T-helper 2 cell treated with Interferon-gamma antibody and Interleukin-4, amounts not matched to agents 5 μg/mL and 100 μg/mL, for 36 hours (primary cell): ENCODE results near the gene FOXP1.

Experiments
- DNase-seq: peaks from one replicate; pipeline ENCODE4 v3.0.0; 2021; ENCODE audit warnings: low spot score
- H3K27ac Mint-ChIP-seq: one replicate; pipeline ENCODE4 v1.8.0; 2021; ENCODE audit warnings: mild to moderate bottlenecking, mixed read lengths
- H3K27me3 Mint-ChIP-seq: one replicate; pipeline ENCODE4 v1.8.0; 2021; ENCODE audit warnings: low read depth, mixed read lengths
- H3K36me3 Mint-ChIP-seq: one replicate; pipeline ENCODE4 v1.8.0; 2021; ENCODE audit warnings: low read depth, mixed read lengths
- H3K4me1 Mint-ChIP-seq: one replicate; pipeline ENCODE4 v1.8.0; 2021; ENCODE audit warnings: low read depth, mixed read lengths
- H3K4me3 Mint-ChIP-seq: one replicate; pipeline ENCODE4 v1.8.0; 2022; ENCODE audit warnings: mild to moderate bottlenecking, moderate library complexity, mixed read lengths
- H3K9me3 Mint-ChIP-seq: one replicate; pipeline ENCODE4 v1.8.0; 2021; ENCODE audit warnings: mixed read lengths

Gene FOXP1

GRCh38 chr3:71406972-71407810 lies 176.3 kb downstream of the FOXP1 start:
- peaks cover 15% of the 10 kb centered on the region for H3K4me1 Mint-ChIP-seq
- no peak for DNase-seq
- no peaks in the 10 kb centered on the region for H3K27me3 Mint-ChIP-seq
- no peak overlapping the region for H3K4me3 Mint-ChIP-seq
- H3K36me3 Mint-ChIP-seq, result peaks cover 10% of the 10 kb centered on the region
- no peaks in the 10 kb centered on the region for H3K9me3 Mint-ChIP-seq
- H3K27ac Mint-ChIP-seq, result no peak overlapping the region

GRCh38 chr3:71402911-71403310 lies 180.6 kb downstream of the FOXP1 start:
- H3K9me3 Mint-ChIP-seq, result no peaks in the 10 kb centered on the region
- peaks cover 10% of the 10 kb centered on the region for H3K36me3 Mint-ChIP-seq
- H3K4me3 Mint-ChIP-seq, result no peak overlapping the region
- no peak for DNase-seq
- H3K27ac Mint-ChIP-seq, result no peak overlapping the region
- no peaks in the 10 kb centered on the region for H3K27me3 Mint-ChIP-seq
- peaks cover 29% of the 10 kb centered on the region for H3K4me1 Mint-ChIP-seq

- DNase-seq, result no peak
- no peak overlapping the region for H3K4me3 Mint-ChIP-seq
- peaks cover 8% of the 10 kb centered on the region for H3K36me3 Mint-ChIP-seq
- H3K4me1 Mint-ChIP-seq, result peaks cover 35% of the 10 kb centered on the region
- no peaks in the 10 kb centered on the region for H3K9me3 Mint-ChIP-seq
- no peak overlapping the region for H3K27ac Mint-ChIP-seq
- H3K27me3 Mint-ChIP-seq, result no peaks in the 10 kb centered on the region
Observed at GRCh38 chr3:71402280-71402679, 181.2 kb downstream of the FOXP1 start.

- Mint-ChIP-seq H3K36me3 (peaks cover 8% of the 10 kb centered on the region), H3K27ac (no peak overlapping the region), H3K4me3 (no peak overlapping the region), H3K4me1 (peaks cover 33% of the 10 kb centered on the region), H3K9me3 (no peaks in the 10 kb centered on the region), H3K27me3 (no peaks in the 10 kb centered on the region)
- no peak for DNase-seq
Observed at GRCh38 chr3:71401695-71402231, 181.8 kb downstream of the FOXP1 start.

- no peak for DNase-seq
- H3K4me3 Mint-ChIP-seq, result no peak overlapping the region
- no peaks in the 10 kb centered on the region for H3K9me3 Mint-ChIP-seq
Observed at GRCh38 chr3:71400986-71401451, 182.5 kb downstream of the FOXP1 start.

GRCh38 chr3:71399478-71399877 lies 184.1 kb downstream of the FOXP1 start:
- H3K4me3 Mint-ChIP-seq, result no peak overlapping the region
- peaks cover 2% of the 10 kb centered on the region for H3K27me3 Mint-ChIP-seq
- no peak overlapping the region for H3K27ac Mint-ChIP-seq
- no peaks in the 10 kb centered on the region for H3K9me3 Mint-ChIP-seq
- H3K36me3 Mint-ChIP-seq, result peaks cover 7% of the 10 kb centered on the region
- H3K4me1 Mint-ChIP-seq, result peaks cover 43% of the 10 kb centered on the region
- DNase-seq, result no peak

More at GRCh38 chr3:71400986-71401451, 182.5 kb downstream of the FOXP1 start:
- no peaks in the 10 kb centered on the region for H3K27me3 Mint-ChIP-seq
- H3K36me3 Mint-ChIP-seq, result peaks cover 6% of the 10 kb centered on the region
- peaks cover 35% of the 10 kb centered on the region for H3K4me1 Mint-ChIP-seq
- H3K27ac Mint-ChIP-seq, result no peak overlapping the region

- Mint-ChIP-seq H3K4me1 (peaks cover 48% of the 10 kb centered on the region), H3K36me3 (peaks cover 8% of the 10 kb centered on the region), H3K27me3 (peaks cover 2% of the 10 kb centered on the region), H3K27ac (no peak overlapping the region), H3K9me3 (no peaks in the 10 kb centered on the region), H3K4me3 (peak overlapping the region; percentile 23)
- no peak for DNase-seq
Observed at GRCh38 chr3:71398157-71398836, 185.2 kb downstream of the FOXP1 start.

GRCh38 chr3:71397726-71398125 lies 185.8 kb downstream of the FOXP1 start:
- Mint-ChIP-seq H3K27me3 (peaks cover 2% of the 10 kb centered on the region), H3K27ac (no peak overlapping the region), H3K9me3 (no peaks in the 10 kb centered on the region), H3K4me1 (peaks cover 45% of the 10 kb centered on the region), H3K4me3 (peak overlapping the region; percentile 23), H3K36me3 (peaks cover 6% of the 10 kb centered on the region)
- DNase-seq, result no peak

- H3K4me3 Mint-ChIP-seq, result no peak overlapping the region
- DNase-seq, result no peak
- H3K9me3 Mint-ChIP-seq, result no peaks in the 10 kb centered on the region
- H3K36me3 Mint-ChIP-seq, result peaks cover 6% of the 10 kb centered on the region
- peaks cover 49% of the 10 kb centered on the region for H3K4me1 Mint-ChIP-seq
- peaks cover 2% of the 10 kb centered on the region for H3K27me3 Mint-ChIP-seq
- no peak overlapping the region for H3K27ac Mint-ChIP-seq
Observed at GRCh38 chr3:71397046-71397445, 186.5 kb downstream of the FOXP1 start.

GRCh38 chr3:71395927-71396695 lies 187.4 kb downstream of the FOXP1 start:
- DNase-seq, result no peak
- H3K9me3 Mint-ChIP-seq, result no peaks in the 10 kb centered on the region
- H3K27ac Mint-ChIP-seq, result no peak overlapping the region
- H3K4me3 Mint-ChIP-seq, result no peak overlapping the region
- peaks cover 6% of the 10 kb centered on the region for H3K36me3 Mint-ChIP-seq
- H3K4me1 Mint-ChIP-seq, result peaks cover 54% of the 10 kb centered on the region
- H3K27me3 Mint-ChIP-seq, result peaks cover 2% of the 10 kb centered on the region

- Mint-ChIP-seq H3K36me3 (peaks cover 7% of the 10 kb centered on the region), H3K9me3 (no peaks in the 10 kb centered on the region), H3K4me1 (peaks cover 59% of the 10 kb centered on the region), H3K4me3 (no peak overlapping the region), H3K27ac (no peak overlapping the region), H3K27me3 (peaks cover 2% of the 10 kb centered on the region)
- DNase-seq, result no peak
Observed at GRCh38 chr3:71395470-71395869, 188.1 kb downstream of the FOXP1 start.

GRCh38 chr3:71393745-71394144 lies 189.8 kb downstream of the FOXP1 start:
- DNase-seq, result no peak
- no peak overlapping the region for H3K4me3 Mint-ChIP-seq
- H3K36me3 Mint-ChIP-seq, result peaks cover 7% of the 10 kb centered on the region
- no peaks in the 10 kb centered on the region for H3K9me3 Mint-ChIP-seq
- H3K27me3 Mint-ChIP-seq, result peaks cover 2% of the 10 kb centered on the region
- no peak overlapping the region for H3K27ac Mint-ChIP-seq
- H3K4me1 Mint-ChIP-seq, result peaks cover 58% of the 10 kb centered on the region

- Mint-ChIP-seq H3K36me3 (peaks cover 7% of the 10 kb centered on the region), H3K9me3 (no peaks in the 10 kb centered on the region), H3K27me3 (peaks cover 2% of the 10 kb centered on the region), H3K4me3 (no peak overlapping the region), H3K4me1 (peaks cover 57% of the 10 kb centered on the region), H3K27ac (no peak overlapping the region)
- no peak for DNase-seq
Observed at GRCh38 chr3:71393093-71393492, 190.4 kb downstream of the FOXP1 start.
